ENCODE results near the gene TMEM150A. TPM values are rescaled to one million over a fixed set of nuclear protein-coding genes. Genes with fewer than 3 reads are reported as not detected.
A peak's percentile ranks its signal among the peaks of the same experiment; 100 is the strongest.

The TMEM150A gene
- total and polyA plus RNA-seq, 2 of the 13 experiments (the other 11 are each of a cell fraction or from before 2014, with no cell fraction given): 30.1 to 70.4 TPM

- in situ Hi-C loops (cut with HindIII; ENCODE audit: extremely low pct_ligation_motif_present, low pct_unique_long_range_greater_than_20kb) (no loop called here), intact Hi-C loops (cut with micrococcal nuclease; ENCODE audit: unreplicated experiment) (loop anchor here (2.0 kb wide), 1 partner anchor 15 kb away; the partner anchor contains the start of gene GGCX)
- H3K9me3 ChIP-seq (ENCODE audit: low read length): no peaks in the 10 kb centered on the region
- POLR2A ChIA-PET: interaction anchor here (0.7 to 12.7 kb wide), 4 partner anchors 15 to 402 kb away, joined by 3 to 201 read pairs (median 60); partner anchors contain the start of genes C2orf68, GGCX and RNF181
- no peaks in the 10 kb centered on the region; a peak in 1 of 5 replicates for H3K36me3 ChIP-seq (replicated peaks in 1 of 2; ENCODE audit: control insufficient read depth in 1 of 2, insufficient read depth in 2 of 2, low read length in 2 of 2)
- ATAC-seq (no peak), DNase-seq (ENCODE audit: low spot score) (no peak), FAIRE-seq (no peak)
- H3K9ac ChIP-seq (ENCODE audit: insufficient read depth, low read depth, low read length): peak overlapping the region; percentile 27
- H3K27ac ChIP-seq (ENCODE audit: extremely low read length, insufficient read depth, low read length): peak overlapping the region; percentile 34
- peaks cover 59% of the 10 kb centered on the region for H3K4me1 ChIP-seq (ENCODE audit: insufficient read depth, low read length)
- H2AFZ ChIP-seq (ENCODE audit: low read length): peak overlapping the region; percentile 15
- peak overlapping the region; percentile 95 for H3K4me2 ChIP-seq (ENCODE audit: low read depth, low read length)
- peaks cover 12% of the 10 kb centered on the region for H3K79me2 ChIP-seq (ENCODE audit: insufficient read depth, low read length)
- H3K27me3 ChIP-seq (ENCODE audit: control insufficient read depth in 1 of 2, insufficient read depth in 2 of 2, low read length in 2 of 2): peaks cover 0 to 17% of the 10 kb centered on the region in 2 experiments; a peak in 3 of 5 replicates
- no peaks in the 10 kb centered on the region for H4K20me1 ChIP-seq (ENCODE audit: insufficient read depth, low read length)
- no TSS peak for BruUV-seq (replicated peaks)
- WGBS (ENCODE audit: low lambda C conversion rate): 33% methylated on average over 8 of the region's 8 CpGs
- CTCF ChIA-PET (ENCODE audit: low intra/inter-chr PET ratio, low total read pairs): no interaction called here
- peak overlapping the region; percentile 13 to 56 (median 31) for H3K4me3 ChIP-seq (replicated peaks in 1 of 3; ENCODE audit: insufficient read depth in 1 of 3, low read depth in 2 of 3, low read length in 3 of 3)
- TF ChIP-seq, protein P1, sequence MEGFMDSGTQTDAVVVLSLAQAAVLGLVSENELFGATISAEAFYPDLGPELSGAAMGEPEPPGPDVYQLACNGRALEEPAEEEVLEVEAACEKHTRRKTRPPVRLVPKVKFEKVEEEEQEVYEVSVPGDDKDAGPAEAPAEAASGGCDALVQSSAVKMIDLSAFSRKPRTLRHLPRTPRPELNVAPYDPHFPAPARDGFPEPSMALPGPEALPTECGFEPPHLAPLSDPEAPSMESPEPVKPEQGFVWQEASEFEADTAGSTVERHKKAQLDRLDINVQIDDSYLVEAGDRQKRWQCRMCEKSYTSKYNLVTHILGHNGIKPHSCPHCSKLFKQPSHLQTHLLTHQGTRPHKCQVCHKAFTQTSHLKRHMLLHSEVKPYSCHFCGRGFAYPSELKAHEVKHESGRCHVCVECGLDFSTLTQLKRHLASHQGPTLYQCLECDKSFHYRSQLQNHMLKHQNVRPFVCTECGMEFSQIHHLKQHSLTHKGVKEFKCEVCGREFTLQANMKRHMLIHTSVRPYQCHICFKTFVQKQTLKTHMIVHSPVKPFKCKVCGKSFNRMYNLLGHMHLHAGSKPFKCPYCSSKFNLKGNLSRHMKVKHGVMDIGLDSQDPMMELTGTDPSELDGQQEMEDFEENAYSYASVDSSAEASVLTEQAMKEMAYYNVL (CRISPR knock-in tag; IDR thresholded peaks at IDR 0.05; ENCODE audit: borderline replicate concordance): no peak
- TF ChIP-seq RBM22 (optimal IDR thresholded peaks at IDR 0.05; ENCODE audit: low read length) (no peak), HNF4A (CRISPR knock-in tag; IDR thresholded peaks at IDR 0.05) (no peak), AHDC1 (CRISPR knock-in tag; IDR thresholded peaks at IDR 0.05; ENCODE audit: borderline replicate concordance) (0 out of 2 replicates have a peak, but pooled peaks have one; percentile 20), ZNF513 (CRISPR knock-in tag; conservative IDR thresholded peaks at IDR 0.05) (no peak), SALL1 (CRISPR knock-in tag; IDR thresholded peaks at IDR 0.05) (peak; percentile 45; the same call in 1 of the 2 replicates), MAFG (CRISPR knock-in tag; IDR thresholded peaks at IDR 0.05) (no peak), MTA1 (CRISPR knock-in tag; IDR thresholded peaks at IDR 0.05; ENCODE audit: borderline replicate concordance) (no peak), KLF12 (CRISPR knock-in tag; IDR thresholded peaks at IDR 0.05; ENCODE audit: borderline replicate concordance) (0 out of 2 replicates have a peak, but pooled peaks have one; percentile 15), SSRP1 (CRISPR knock-in tag; IDR thresholded peaks at IDR 0.05) (no peak), ZNF460 (CRISPR knock-in tag; IDR thresholded peaks at IDR 0.05; ENCODE audit: borderline replicate concordance) (peak; percentile 85), ZNF737 (CRISPR knock-in tag; IDR thresholded peaks at IDR 0.05; ENCODE audit: borderline replicate concordance) (no peak)
- TF ChIP-seq, protein P2, sequence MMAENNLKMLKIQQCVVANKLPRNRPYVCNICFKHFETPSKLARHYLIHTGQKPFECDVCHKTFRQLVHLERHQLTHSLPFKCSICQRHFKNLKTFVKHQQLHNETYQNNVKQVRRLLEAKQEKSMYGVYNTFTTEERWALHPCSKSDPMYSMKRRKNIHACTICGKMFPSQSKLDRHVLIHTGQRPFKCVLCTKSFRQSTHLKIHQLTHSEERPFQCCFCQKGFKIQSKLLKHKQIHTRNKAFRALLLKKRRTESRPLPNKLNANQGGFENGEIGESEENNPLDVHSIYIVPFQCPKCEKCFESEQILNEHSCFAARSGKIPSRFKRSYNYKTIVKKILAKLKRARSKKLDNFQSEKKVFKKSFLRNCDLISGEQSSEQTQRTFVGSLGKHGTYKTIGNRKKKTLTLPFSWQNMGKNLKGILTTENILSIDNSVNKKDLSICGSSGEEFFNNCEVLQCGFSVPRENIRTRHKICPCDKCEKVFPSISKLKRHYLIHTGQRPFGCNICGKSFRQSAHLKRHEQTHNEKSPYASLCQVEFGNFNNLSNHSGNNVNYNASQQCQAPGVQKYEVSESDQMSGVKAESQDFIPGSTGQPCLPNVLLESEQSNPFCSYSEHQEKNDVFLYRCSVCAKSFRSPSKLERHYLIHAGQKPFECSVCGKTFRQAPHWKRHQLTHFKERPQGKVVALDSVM (CRISPR knock-in tag; IDR thresholded peaks at IDR 0.05): peak; percentile 38
Measured at GRCh38 chr2:85575739-85576138, 26.8 kb downstream of the TMEM150A start.
